IMR-90 (cell line): ENCODE measurements around the gene NLRP1. TPM values are rescaled to one million over a fixed set of nuclear protein-coding genes. Genes with fewer than 3 reads are reported as not detected.

Source experiments
- ATAC-seq: fragments of 200-7000 bp; cut with Tn5 transposase; 2 replicates; pipeline ENCODE4 v1.9.1; 2020; ENCODE audit warnings: low read depth, mild to moderate bottlenecking, moderate library complexity
- BruUV-seq: library from RNA; stranded (reverse); fragments of 400-500 nt; replicated peaks from 2 replicates; lab custom pipeline; 2021; lab: Mats Ljungman, UMichigan
- CTCF ChIA-PET: fragments of 300-600 bp; formaldehyde crosslinking; extraction: SDS; loops from one replicate; lab custom pipeline; 2021; ENCODE audit warnings: antibody characterized with exemption; lab: Yijun Ruan, JAX
- POLR2A ChIA-PET: fragments of 300-600 bp; sonication (Branson Sonifier 250); formaldehyde crosslinking; loops from one replicate; lab custom pipeline; 2022; ENCODE audit warnings: antibody characterized with exemption; ENCODE audit not compliant: unreplicated experiment; lab: Charles Lee
- DNase-seq: peaks from one replicate; pipeline ENCODE4 v3.0.0; 2013
- H2AFZ ChIP-seq: replicated peaks from 2 replicates; pipeline ENCODE3; 2013; ENCODE audit warnings: low read length, mild to moderate bottlenecking; ENCODE audit not compliant: poor library complexity
- H2AK5ac ChIP-seq: 2 replicates; pipeline ENCODE4 v1.6.1; 2013; ENCODE audit warnings: low read depth, low read length, inconsistent platforms
- H2AK9ac ChIP-seq: replicated peaks from 2 replicates; pipeline ENCODE3; 2013; ENCODE audit warnings: mild to moderate bottlenecking, low read depth, low read length, moderate library complexity; ENCODE audit not compliant: poor library complexity
- H2BK120ac ChIP-seq: 2 replicates; pipeline ENCODE4 v1.6.1; 2013; ENCODE audit warnings: low read depth, low read length, inconsistent platforms
- H2BK15ac ChIP-seq: 3 replicates; pipeline ENCODE4 v1.6.1; 2013; ENCODE audit warnings: low read depth, low read length, inconsistent platforms
- H2BK20ac ChIP-seq: 2 replicates; pipeline ENCODE4 v1.6.1; 2013; ENCODE audit warnings: low read depth, mild to moderate bottlenecking, inconsistent platforms, low read length, moderate library complexity
- H2BK5ac ChIP-seq: 2 replicates; pipeline ENCODE4 v1.6.1; 2013; ENCODE audit warnings: mild to moderate bottlenecking, low read depth, low read length, inconsistent platforms; ENCODE audit not compliant: poor library complexity, severe bottlenecking
- H3K14ac ChIP-seq: replicated peaks from 2 replicates; pipeline ENCODE4 v1.6.1; 2013; ENCODE audit warnings: low read depth, low read length, inconsistent platforms
- H3K18ac ChIP-seq: 2 replicates; pipeline ENCODE4 v1.6.1; 2013; ENCODE audit warnings: low read depth, low read length, control low read depth
- H3K23ac ChIP-seq: 2 replicates; pipeline ENCODE4 v1.6.1; 2013; ENCODE audit warnings: low read depth, low read length, inconsistent platforms
- H3K27ac ChIP-seq: 2 replicates; pipeline ENCODE4 v1.5.1; 2013; ENCODE audit warnings: mild to moderate bottlenecking, control low read depth, low read length; ENCODE audit not compliant: insufficient read depth
- H3K27me3 ChIP-seq: 2 replicates; pipeline ENCODE4 v1.6.1; 2013; ENCODE audit warnings: low read length; ENCODE audit not compliant: control insufficient read depth, insufficient read depth
- H3K36me3 ChIP-seq: 2 replicates; pipeline ENCODE4 v1.6.1; 2013; ENCODE audit warnings: low read length, mixed read lengths; ENCODE audit not compliant: control insufficient read depth, insufficient read depth
- H3K4ac ChIP-seq: 2 replicates; pipeline ENCODE4 v1.6.1; 2013; ENCODE audit warnings: low read depth, low read length, inconsistent platforms
- H3K4me1 ChIP-seq: 2 replicates; pipeline ENCODE4 v1.6.1; 2013; ENCODE audit warnings: low read length, mixed read lengths; ENCODE audit not compliant: control insufficient read depth, insufficient read depth
- H3K4me2 ChIP-seq: 2 replicates; pipeline ENCODE4 v1.6.1; 2013; ENCODE audit warnings: low read depth, mild to moderate bottlenecking, control low read depth, low read length, moderate library complexity
- H3K4me3 ChIP-seq: 2 replicates; pipeline ENCODE4 v1.5.1; 2013; ENCODE audit warnings: low read depth, mild to moderate bottlenecking, control low read depth, low read length, moderate library complexity; ENCODE audit not compliant: insufficient read depth
- H3K56ac ChIP-seq: 2 replicates; pipeline ENCODE4 v1.6.1; 2013; ENCODE audit warnings: low read length, inconsistent platforms; ENCODE audit not compliant: insufficient read depth; ENCODE audit errors: extremely low read depth
- H3K79me1 ChIP-seq, 2 experiments: 2 replicates each; pipeline ENCODE4 v1.6.1; 2013; ENCODE audit warnings: low read length in 2 of 2, inconsistent platforms in 1 of 2, low read depth in 1 of 2
- H3K9ac ChIP-seq: 2 replicates; pipeline ENCODE4 v1.6.1; 2013; ENCODE audit warnings: low read depth, low read length, control low read depth
- H3K9me1 ChIP-seq: 2 replicates; pipeline ENCODE4 v1.6.1; 2013; ENCODE audit warnings: low read length, inconsistent platforms; ENCODE audit not compliant: insufficient read depth
- H3K9me3 ChIP-seq: 2 replicates; pipeline ENCODE4 v1.6.1; 2013; ENCODE audit warnings: low read length; ENCODE audit not compliant: control insufficient read depth, insufficient read depth
- H4K20me1 ChIP-seq: 2 replicates; pipeline ENCODE4 v1.6.1; 2013; ENCODE audit warnings: low read length, inconsistent platforms; ENCODE audit not compliant: insufficient read depth
- H4K5ac ChIP-seq: 2 replicates; pipeline ENCODE4 v1.6.1; 2013; ENCODE audit warnings: mild to moderate bottlenecking, low read depth, low read length, control low read depth
- H4K8ac ChIP-seq, 2 experiments: 2 replicates each; pipeline ENCODE4 v1.6.1; 2013; ENCODE audit warnings: low read depth in 2 of 2, low read length in 2 of 2, control low read depth in 1 of 2, inconsistent platforms in 1 of 2
- H4K91ac ChIP-seq: 2 replicates; pipeline ENCODE4 v1.6.1; 2013; ENCODE audit warnings: low read depth, low read length, inconsistent platforms; ENCODE audit not compliant: insufficient read depth
- BHLHE40 ChIP-seq: fragments of 150-350 bp; IDR thresholded peaks from 2 replicates; pipeline ENCODE4 v1.6.1; 2016; ENCODE audit warnings: mild to moderate bottlenecking, low read depth, low read length
- CEBPB ChIP-seq: IDR thresholded peaks from 2 replicates; pipeline ENCODE4 v1.6.1; 2012; ENCODE audit warnings: low read depth, low read length, improper control_type of control experiment
- CHD1 ChIP-seq: IDR thresholded peaks from 2 replicates; pipeline ENCODE4 v1.6.1; 2012; ENCODE audit warnings: low read depth, low read length, improper control_type of control experiment
- FOS ChIP-seq: fragments of 150-350 bp; IDR thresholded peaks from 2 replicates; pipeline ENCODE4 v1.6.1; 2016; ENCODE audit warnings: low read depth, low read length
- MAZ ChIP-seq: IDR thresholded peaks from 2 replicates; pipeline ENCODE4 v1.6.1; 2012; ENCODE audit warnings: low read depth, mild to moderate bottlenecking, low read length, improper control_type of control experiment, moderate library complexity, borderline replicate concordance
- MXI1 ChIP-seq: IDR thresholded peaks from 2 replicates; pipeline ENCODE4 v1.6.1; 2012; ENCODE audit warnings: low read depth, mild to moderate bottlenecking, low read length, moderate library complexity, borderline replicate concordance
- POLR2A ChIP-seq: IDR thresholded peaks from 2 replicates; pipeline ENCODE4 v1.6.1; 2012; ENCODE audit warnings: mild to moderate bottlenecking, low read depth, low read length
- RFX5 ChIP-seq: IDR thresholded peaks from 2 replicates; pipeline ENCODE4 v1.8.0; 2012; ENCODE audit warnings: low read depth, mild to moderate bottlenecking, low read length, moderate library complexity
- SMC3 ChIP-seq: fragments of 150-350 bp; IDR thresholded peaks from 2 replicates; pipeline ENCODE4 v1.6.1; 2016; ENCODE audit warnings: low read depth, mild to moderate bottlenecking, antibody characterized with exemption, low read length, moderate library complexity
- WGBS, 2 experiments: methylation state at CpG; one replicate each; pipeline versions ENCODE4 v1.1.5 to v1.1.7; 2013; ENCODE audit warnings: missing lambda C conversion rate in 2 of 2; ENCODE audit not compliant: insufficient read length in 1 of 2; ENCODE audit errors: extremely low coverage in 2 of 2; 5-methylcytosine and 5-hydroxymethylcytosine counted together
- dilution Hi-C: fragments of 300-500 bp; cut with HindIII; formaldehyde crosslinking; loops from one replicate; pipeline ENCODE4 v1.14.3; 2018; ENCODE audit warnings: low sequenced_read_pairs; ENCODE audit not compliant: unreplicated experiment
- in situ Hi-C: fragments of 300-500 bp; cut with MboI; formaldehyde crosslinking; loops from 3 replicates; pipeline ENCODE4 v1.14.3; 2019; ENCODE audit warnings: low sequenced_read_pairs, inconsistent platforms, mixed read lengths
- intact Hi-C: fragments of 100-400 bp; cut with micrococcal nuclease; formaldehyde crosslinking; loops from 2 replicates; pipeline ENCODE4 v1.10.0; 2022
- polyA plus RNA-seq, 3 experiments: library from polyadenylated mRNA; depleted of rRNA; stranded (reverse); fragments of >200 nt; gene quantifications; 2 replicates each; pipeline ENCODE4 v1.2.3, GENCODE V29; 2012; ENCODE audit warnings: low replicate concordance in 1 of 3
- total RNA-seq: library from RNA; depleted of rRNA; stranded (reverse); fragments of >200 nt; gene quantifications from 2 replicates; pipeline ENCODE4 v1.2.3, GENCODE V29; 2012
- TF ChIP-seq, protein P1 (sequence below): conservative IDR thresholded peaks from 2 replicates; pipeline ENCODE4 v1.5.1; 2012; ENCODE audit warnings: mild to moderate bottlenecking, low read depth, low read length, improper control_type of control experiment

NLRP1 gene
- total and polyA plus RNA-seq, 2 of the 4 experiments (the other 2 are of a cell fraction): 134 to 340 TPM

DNA sequence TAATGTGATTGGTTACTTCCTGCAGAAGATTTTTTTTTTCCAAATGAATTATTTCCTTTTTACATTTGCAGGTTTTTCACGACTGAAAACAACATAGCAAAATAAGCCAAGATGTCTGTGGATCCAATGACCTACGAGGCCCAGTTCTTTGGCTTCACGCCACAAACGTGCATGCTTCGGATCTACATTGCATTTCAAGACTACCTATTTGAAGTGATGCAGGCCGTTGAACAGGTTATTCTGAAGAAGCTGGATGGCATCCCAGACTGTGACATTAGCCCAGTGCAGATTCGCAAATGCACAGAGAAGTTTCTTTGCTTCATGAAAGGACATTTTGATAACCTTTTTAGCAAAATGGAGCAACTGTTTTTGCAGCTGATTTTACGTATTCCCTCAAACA lies 95.6 kb downstream of the NLRP1 start:
- Histone ChIP-seq H3K27me3 (no peaks in the 10 kb centered on the region), H2BK20ac (no peak overlapping the region), H2BK15ac (no peak overlapping the region), H3K79me1 (peaks cover 35 to 49% of the 10 kb centered on the region in 2 experiments), H2AFZ (no peak overlapping the region), H3K36me3 (peaks cover 8% of the 10 kb centered on the region), H3K4me2 (no peak overlapping the region), H4K20me1 (peaks cover 4% of the 10 kb centered on the region), H3K27ac (no peak overlapping the region), H3K4me3 (no peak overlapping the region), H2BK5ac (no peak overlapping the region), H3K9ac (no peak overlapping the region), H3K56ac (no peak overlapping the region), H2AK5ac (no peak overlapping the region), H4K8ac (no peak overlapping the region), H3K14ac (no peak overlapping the region), H2AK9ac (no peak overlapping the region), H4K5ac (no peak overlapping the region), H3K9me1 (no peaks in the 10 kb centered on the region; the same call in 1 of the 2 replicates), H3K4me1 (peaks cover 2% of the 10 kb centered on the region; the same call in 1 of the 2 replicates), H4K91ac (no peak overlapping the region), H2BK120ac (no peak overlapping the region), H3K4ac (no peak overlapping the region), H3K9me3 (no peaks in the 10 kb centered on the region), H3K18ac (no peak overlapping the region), H3K23ac (no peak overlapping the region)
- ChIA-PET POLR2A (interaction anchor here (0.6 kb wide), 1 partner anchor 16 kb away, joined by 9 read pairs; no protein-coding TSS in a partner anchor), CTCF (interaction anchor here (0.6 kb wide), 1 partner anchor 285 kb away, joined by 3 read pairs; no protein-coding TSS in a partner anchor)
- 95% methylated on average over 7 of the region's 8 CpGs; no CpG with 5 or more reads in 1 of the 2 experiments for WGBS, 2 experiments
- ATAC-seq (no peak), DNase-seq (no peak)
- in situ Hi-C loops (no loop called here), intact Hi-C loops (loop anchor here (5.0 kb wide), 2 partner anchors 79 to 934 kb away; no protein-coding TSS in a partner anchor), dilution Hi-C loops (no loop called here)
- BruUV-seq: no TSS peak
- TF ChIP-seq MAZ (no peak), CHD1 (no peak), SMC3 (no peak), RFX5 (no peak), FOS (no peak), MXI1 (no peak), CEBPB (no peak), POLR2A (no peak), BHLHE40 (no peak)
- TF ChIP-seq, protein P1, sequence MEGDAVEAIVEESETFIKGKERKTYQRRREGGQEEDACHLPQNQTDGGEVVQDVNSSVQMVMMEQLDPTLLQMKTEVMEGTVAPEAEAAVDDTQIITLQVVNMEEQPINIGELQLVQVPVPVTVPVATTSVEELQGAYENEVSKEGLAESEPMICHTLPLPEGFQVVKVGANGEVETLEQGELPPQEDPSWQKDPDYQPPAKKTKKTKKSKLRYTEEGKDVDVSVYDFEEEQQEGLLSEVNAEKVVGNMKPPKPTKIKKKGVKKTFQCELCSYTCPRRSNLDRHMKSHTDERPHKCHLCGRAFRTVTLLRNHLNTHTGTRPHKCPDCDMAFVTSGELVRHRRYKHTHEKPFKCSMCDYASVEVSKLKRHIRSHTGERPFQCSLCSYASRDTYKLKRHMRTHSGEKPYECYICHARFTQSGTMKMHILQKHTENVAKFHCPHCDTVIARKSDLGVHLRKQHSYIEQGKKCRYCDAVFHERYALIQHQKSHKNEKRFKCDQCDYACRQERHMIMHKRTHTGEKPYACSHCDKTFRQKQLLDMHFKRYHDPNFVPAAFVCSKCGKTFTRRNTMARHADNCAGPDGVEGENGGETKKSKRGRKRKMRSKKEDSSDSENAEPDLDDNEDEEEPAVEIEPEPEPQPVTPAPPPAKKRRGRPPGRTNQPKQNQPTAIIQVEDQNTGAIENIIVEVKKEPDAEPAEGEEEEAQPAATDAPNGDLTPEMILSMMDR: no peak
